Smooth muscle cell (in vitro differentiated cells): ENCODE results near the gene NAGA. TPM values are rescaled to one million over a fixed set of nuclear protein-coding genes. Genes with fewer than 3 reads are reported as not detected.

Experiments used
- DNase-seq: peaks from one replicate; lab custom pipeline; 2025; ENCODE audit not compliant: unreplicated experiment; lab: John Stamatoyannopoulos, UW
- H2AFZ ChIP-seq: fragments of 200-600 bp; sonication (generic); 2 replicates; pipeline ENCODE4 v1.6.0; 2016; ENCODE audit warnings: antibody characterized with exemption, low read depth, mild to moderate bottlenecking
- H3F3A ChIP-seq: fragments of 200-600 bp; sonication (generic); 2 replicates; pipeline ENCODE4 v1.6.0; 2017; ENCODE audit warnings: antibody characterized with exemption, low read depth
- H3K27ac ChIP-seq: fragments of 200-600 bp; sonication (generic); 2 replicates; pipeline ENCODE4 v1.5.1; 2016; ENCODE audit warnings: low read depth, mild to moderate bottlenecking
- H3K27me3 ChIP-seq: fragments of 200-600 bp; sonication (generic); 2 replicates; pipeline ENCODE4 v1.6.1; 2016; ENCODE audit warnings: low read depth, mild to moderate bottlenecking
- H3K36me3 ChIP-seq: fragments of 200-600 bp; sonication (generic); 2 replicates; pipeline ENCODE4 v1.5.1; 2016; ENCODE audit warnings: low read depth
- H3K4me1 ChIP-seq: fragments of 200-600 bp; sonication (generic); 2 replicates; pipeline ENCODE4 v1.5.1; 2016; ENCODE audit warnings: low read depth
- H3K4me2 ChIP-seq: fragments of 200-600 bp; sonication (generic); 2 replicates; pipeline ENCODE4 v1.6.0; 2016; ENCODE audit warnings: mild to moderate bottlenecking
- H3K4me3 ChIP-seq: fragments of 200-600 bp; sonication (generic); 2 replicates; pipeline ENCODE4 v1.5.1; 2016; ENCODE audit warnings: mild to moderate bottlenecking
- H3K79me2 ChIP-seq: fragments of 200-600 bp; sonication (generic); 2 replicates; pipeline ENCODE4 v1.6.0; 2016; ENCODE audit warnings: low read depth, mild to moderate bottlenecking
- H3K9ac ChIP-seq: fragments of 200-600 bp; sonication (generic); 2 replicates; pipeline ENCODE4 v1.6.0; 2016; ENCODE audit warnings: low read depth
- H3K9me3 ChIP-seq: fragments of 200-600 bp; sonication (generic); replicated peaks from 2 replicates; pipeline ENCODE4 v1.5.1; 2016; ENCODE audit warnings: low read depth
- H4K20me1 ChIP-seq: fragments of 200-600 bp; sonication (generic); 2 replicates; pipeline ENCODE4 v1.6.0; 2016; ENCODE audit warnings: low read depth
- whole genome bisulfite sequencing: methylation state at CpG from one replicate; pipeline ENCODE4 v1.1.7; 2016; ENCODE audit warnings: low lambda C conversion rate; 5-methylcytosine and 5-hydroxymethylcytosine counted together
- polyA plus RNA-seq: library from polyadenylated mRNA; unstranded; fragments of >200 nt; fragmentation: Nextera tagmentation; extraction: Ambion mirVana; gene quantifications from 2 replicates; pipeline ENCODE4 v1.2.1, GENCODE V29; 2016
- total RNA-seq: library from RNA; depleted of rRNA; stranded (reverse); fragments of >200 nt; gene quantifications from 2 replicates; pipeline ENCODE4 v1.2.3, GENCODE V29; 2014
- TF ChIP-seq, protein P1 (sequence below): fragments of 200-600 bp; sonication (generic); IDR thresholded peaks from 2 replicates; pipeline ENCODE4 v1.5.1; 2017; ENCODE audit warnings: borderline replicate concordance, mild to moderate bottlenecking, antibody characterized with exemption; ENCODE audit not compliant: insufficient read depth, poor library complexity, severe bottlenecking

Gene NAGA
- total and polyA plus RNA-seq, 2 experiments from 2014 or later = 35.0 to 36.1 TPM

DNA sequence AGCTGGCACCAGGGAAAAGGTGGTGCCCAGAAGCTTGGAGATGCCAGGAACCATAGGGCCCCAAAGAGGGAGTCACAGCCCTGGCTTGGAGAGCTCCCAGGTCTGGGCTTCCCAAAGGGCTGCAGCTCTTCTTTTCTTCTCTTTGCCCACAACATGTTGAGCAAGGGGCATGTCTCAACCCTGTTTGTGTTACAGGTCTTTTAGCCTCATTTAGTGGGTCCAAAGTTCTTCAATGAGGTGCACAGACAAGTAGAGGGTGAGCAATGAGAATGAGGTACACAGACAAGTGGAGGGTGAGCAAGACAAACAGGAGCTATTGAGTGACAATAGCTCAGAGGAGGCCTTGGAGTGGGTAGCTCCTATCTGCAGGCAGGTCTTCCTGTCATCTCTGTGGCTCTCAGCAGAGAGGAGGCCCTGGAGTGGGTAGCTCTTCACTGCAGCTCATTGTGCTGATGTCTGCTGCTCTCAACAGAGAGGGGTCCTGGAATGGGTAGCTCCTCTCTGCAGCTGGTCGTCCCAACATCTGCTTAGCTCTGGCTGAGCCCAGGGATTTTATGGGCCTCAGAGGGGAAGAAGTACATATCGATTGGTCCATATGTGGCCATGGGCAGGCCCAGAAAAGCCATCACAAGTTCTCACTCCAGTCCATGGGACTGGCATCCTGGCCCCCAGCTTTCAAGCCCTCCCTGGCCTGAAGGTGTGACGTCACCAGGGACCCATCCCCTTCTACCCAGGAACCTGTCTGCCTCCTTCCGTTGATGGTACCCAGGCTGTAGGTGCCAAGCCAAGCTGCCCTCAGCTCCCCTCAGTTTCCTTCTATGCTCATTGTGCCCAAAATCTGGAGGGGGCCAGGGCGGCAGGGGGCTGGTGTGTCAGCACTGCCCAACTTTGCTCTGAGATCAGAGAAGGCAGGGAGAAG lies 37.1 kb downstream of the NAGA start:
- Histone ChIP-seq H3K79me2 (no peaks in the 10 kb centered on the region), H3K9ac (no peak overlapping the region), H3K4me1 (no peaks in the 10 kb centered on the region), H3K27me3 (no peaks in the 10 kb centered on the region), H3K4me2 (no peak overlapping the region), H3K9me3 (no peaks in the 10 kb centered on the region), H3K27ac (no peak overlapping the region), H4K20me1 (no peaks in the 10 kb centered on the region), H2AFZ (no peak overlapping the region), H3K36me3 (no peaks in the 10 kb centered on the region), H3F3A (no peaks in the 10 kb centered on the region), H3K4me3 (no peak overlapping the region)
- TF ChIP-seq, protein P1, sequence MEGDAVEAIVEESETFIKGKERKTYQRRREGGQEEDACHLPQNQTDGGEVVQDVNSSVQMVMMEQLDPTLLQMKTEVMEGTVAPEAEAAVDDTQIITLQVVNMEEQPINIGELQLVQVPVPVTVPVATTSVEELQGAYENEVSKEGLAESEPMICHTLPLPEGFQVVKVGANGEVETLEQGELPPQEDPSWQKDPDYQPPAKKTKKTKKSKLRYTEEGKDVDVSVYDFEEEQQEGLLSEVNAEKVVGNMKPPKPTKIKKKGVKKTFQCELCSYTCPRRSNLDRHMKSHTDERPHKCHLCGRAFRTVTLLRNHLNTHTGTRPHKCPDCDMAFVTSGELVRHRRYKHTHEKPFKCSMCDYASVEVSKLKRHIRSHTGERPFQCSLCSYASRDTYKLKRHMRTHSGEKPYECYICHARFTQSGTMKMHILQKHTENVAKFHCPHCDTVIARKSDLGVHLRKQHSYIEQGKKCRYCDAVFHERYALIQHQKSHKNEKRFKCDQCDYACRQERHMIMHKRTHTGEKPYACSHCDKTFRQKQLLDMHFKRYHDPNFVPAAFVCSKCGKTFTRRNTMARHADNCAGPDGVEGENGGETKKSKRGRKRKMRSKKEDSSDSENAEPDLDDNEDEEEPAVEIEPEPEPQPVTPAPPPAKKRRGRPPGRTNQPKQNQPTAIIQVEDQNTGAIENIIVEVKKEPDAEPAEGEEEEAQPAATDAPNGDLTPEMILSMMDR = no peak
- no peak for DNase-seq
- WGBS = 85% methylated on average over 5 of the region's 5 CpGs

DNA sequence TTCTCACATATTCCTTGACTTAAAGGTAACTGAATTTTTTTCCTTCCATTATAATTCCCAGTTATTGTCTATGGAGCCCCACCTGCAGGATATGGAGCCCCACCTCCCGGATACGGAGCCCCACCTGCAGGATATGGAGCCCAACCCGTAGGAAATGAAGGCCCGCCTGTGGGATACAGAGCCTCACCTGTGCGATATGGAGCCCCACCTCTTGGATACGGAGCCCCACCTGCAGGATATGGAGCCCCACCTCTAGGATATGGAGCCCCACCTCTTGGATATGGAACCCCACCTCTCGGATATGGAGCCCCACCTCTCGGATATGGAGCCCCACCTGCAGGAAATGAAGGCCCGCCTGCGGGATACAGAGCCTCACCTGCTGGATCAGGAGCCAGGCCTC lies 43.9 kb downstream of the NAGA start:
- H3K79me2 ChIP-seq = no peaks in the 10 kb centered on the region
- DNase-seq = no peak
- WGBS = 85% methylated on average over 10 of the region's 10 CpGs

GRCh38 chr22:42025421-42025820 lies 45.2 kb downstream of the NAGA start:
- Histone ChIP-seq H3K27me3 (no peaks in the 10 kb centered on the region), H3K4me1 (no peaks in the 10 kb centered on the region), H3K79me2 (no peaks in the 10 kb centered on the region), H3K4me2 (no peak overlapping the region), H2AFZ (no peak overlapping the region), H3K27ac (no peak overlapping the region), H3F3A (no peaks in the 10 kb centered on the region), H3K9ac (no peak overlapping the region), H3K9me3 (no peaks in the 10 kb centered on the region), H3K36me3 (no peaks in the 10 kb centered on the region), H3K4me3 (no peak overlapping the region), H4K20me1 (no peaks in the 10 kb centered on the region)
- WGBS = 85% methylated on average over 1 of the region's 1 CpG
- TF ChIP-seq, protein P1 = no peak
- no peak for DNase-seq

More for the DNA sequence above, 43.9 kb downstream of the NAGA start:
- no peaks in the 10 kb centered on the region for H3F3A ChIP-seq
- no peak overlapping the region for H3K27ac ChIP-seq
- H3K36me3 ChIP-seq = no peaks in the 10 kb centered on the region
- no peak overlapping the region for H3K4me3 ChIP-seq
- no peaks in the 10 kb centered on the region for H3K9me3 ChIP-seq
- no peaks in the 10 kb centered on the region for H3K4me1 ChIP-seq
- H3K27me3 ChIP-seq = no peaks in the 10 kb centered on the region
- no peak overlapping the region for H3K9ac ChIP-seq
- no peaks in the 10 kb centered on the region for H4K20me1 ChIP-seq
- TF ChIP-seq, protein P1 = no peak
- H3K4me2 ChIP-seq = no peak overlapping the region
- H2AFZ ChIP-seq = no peak overlapping the region
